ENCODE data around the gene BRPF3. TPM values are rescaled to one million over a fixed set of nuclear protein-coding genes. Genes with fewer than 3 reads are reported as not detected.

Gene BRPF3
- total and polyA plus RNA-seq, 10 of the 15 experiments (the other 5 are each of a cell fraction or from before 2014, with no cell fraction given), result 2.3 to 16.1 (median 6.7) TPM

DNA sequence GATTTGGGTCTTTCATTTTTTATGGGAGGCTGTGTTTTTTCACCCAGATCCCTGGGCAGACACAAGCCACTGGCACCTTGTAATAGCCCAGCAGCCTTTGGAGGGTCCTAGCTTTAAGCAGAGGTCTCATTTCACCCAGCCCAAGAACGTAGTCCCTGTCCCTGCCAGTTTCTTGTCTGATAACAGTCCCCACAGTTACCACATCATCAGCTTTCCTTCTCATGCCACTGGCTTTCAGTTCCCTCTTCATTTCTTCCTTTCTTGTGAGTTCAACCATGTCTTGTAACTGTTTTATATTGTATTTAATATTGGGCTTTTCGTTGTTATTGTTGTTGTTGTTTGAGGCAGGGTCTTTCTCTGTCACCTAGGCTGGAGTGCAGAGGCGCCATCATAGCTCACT lies 83.9 kb downstream of the BRPF3 start:
- RAD21 ChIA-PET (ENCODE audit: unreplicated experiment), result interaction anchor here (1.1 kb wide), 1 partner anchor 85 kb away, joined by 3 read pairs; no protein-coding TSS in a partner anchor
- no peak for DNase-seq (ENCODE audit: low read depth, low spot score)
- in situ Hi-C loops (cut with MboI), result no loop called here
- TF ChIP-seq ZNF274 (IDR thresholded peaks at IDR 0.05; ENCODE audit: insufficient read depth, insufficient read length) (no peak), YBX1 (IDR thresholded peaks at IDR 0.05) (no peak), RCOR1 (conservative IDR thresholded peaks at IDR 0.05; ENCODE audit: low read depth, low read length) (no peak), FOS (IDR thresholded peaks at IDR 0.05; ENCODE audit: borderline replicate concordance, extremely low read depth, insufficient read length) (no peak), IKZF1 (conservative IDR thresholded peaks at IDR 0.05) (0 out of 2 replicates have a peak, but pooled peaks have one; percentile 16), ZZZ3 (IDR thresholded peaks at IDR 0.05; ENCODE audit: control insufficient read depth, insufficient read length, low read depth) (no peak), HDAC6 (IDR thresholded peaks at IDR 0.05; ENCODE audit: unreplicated experiment) (no peak), IKZF2 (IDR thresholded peaks at IDR 0.05) (peak; percentile 41 to 48; a peak in 2 of 4 replicates), RUNX3 (IDR thresholded peaks at IDR 0.05; ENCODE audit: low read length) (peak; percentile 55), EP300 (IDR thresholded peaks at IDR 0.05; ENCODE audit: borderline replicate concordance in 1 of 2, control insufficient read depth in 1 of 2, low read depth in 2 of 2, low read length in 2 of 2) (0 out of 4 replicates have a peak, but pooled peaks of 1 of the 2 experiments have one; percentile 24), CBFB (IDR thresholded peaks at IDR 0.05; ENCODE audit: low read depth) (no peak), SMARCA5 (IDR thresholded peaks at IDR 0.05) (no peak), ZNF384 (IDR thresholded peaks at IDR 0.05; ENCODE audit: borderline replicate concordance, low read depth, low read length) (no peak), MTA2 (IDR thresholded peaks at IDR 0.05; ENCODE audit: low read depth) (peak; percentile 32; the same call in 1 of the 2 replicates), NFYB (IDR thresholded peaks at IDR 0.05; ENCODE audit: insufficient read depth, low read depth, low read length) (no peak), KDM1A (IDR thresholded peaks at IDR 0.05; ENCODE audit: borderline replicate concordance) (no peak), SUZ12 (IDR thresholded peaks at IDR 0.05; ENCODE audit: unreplicated experiment) (no peak), ZSCAN29 (IDR thresholded peaks at IDR 0.05) (no peak)
- TF ChIP-seq, protein P1, sequence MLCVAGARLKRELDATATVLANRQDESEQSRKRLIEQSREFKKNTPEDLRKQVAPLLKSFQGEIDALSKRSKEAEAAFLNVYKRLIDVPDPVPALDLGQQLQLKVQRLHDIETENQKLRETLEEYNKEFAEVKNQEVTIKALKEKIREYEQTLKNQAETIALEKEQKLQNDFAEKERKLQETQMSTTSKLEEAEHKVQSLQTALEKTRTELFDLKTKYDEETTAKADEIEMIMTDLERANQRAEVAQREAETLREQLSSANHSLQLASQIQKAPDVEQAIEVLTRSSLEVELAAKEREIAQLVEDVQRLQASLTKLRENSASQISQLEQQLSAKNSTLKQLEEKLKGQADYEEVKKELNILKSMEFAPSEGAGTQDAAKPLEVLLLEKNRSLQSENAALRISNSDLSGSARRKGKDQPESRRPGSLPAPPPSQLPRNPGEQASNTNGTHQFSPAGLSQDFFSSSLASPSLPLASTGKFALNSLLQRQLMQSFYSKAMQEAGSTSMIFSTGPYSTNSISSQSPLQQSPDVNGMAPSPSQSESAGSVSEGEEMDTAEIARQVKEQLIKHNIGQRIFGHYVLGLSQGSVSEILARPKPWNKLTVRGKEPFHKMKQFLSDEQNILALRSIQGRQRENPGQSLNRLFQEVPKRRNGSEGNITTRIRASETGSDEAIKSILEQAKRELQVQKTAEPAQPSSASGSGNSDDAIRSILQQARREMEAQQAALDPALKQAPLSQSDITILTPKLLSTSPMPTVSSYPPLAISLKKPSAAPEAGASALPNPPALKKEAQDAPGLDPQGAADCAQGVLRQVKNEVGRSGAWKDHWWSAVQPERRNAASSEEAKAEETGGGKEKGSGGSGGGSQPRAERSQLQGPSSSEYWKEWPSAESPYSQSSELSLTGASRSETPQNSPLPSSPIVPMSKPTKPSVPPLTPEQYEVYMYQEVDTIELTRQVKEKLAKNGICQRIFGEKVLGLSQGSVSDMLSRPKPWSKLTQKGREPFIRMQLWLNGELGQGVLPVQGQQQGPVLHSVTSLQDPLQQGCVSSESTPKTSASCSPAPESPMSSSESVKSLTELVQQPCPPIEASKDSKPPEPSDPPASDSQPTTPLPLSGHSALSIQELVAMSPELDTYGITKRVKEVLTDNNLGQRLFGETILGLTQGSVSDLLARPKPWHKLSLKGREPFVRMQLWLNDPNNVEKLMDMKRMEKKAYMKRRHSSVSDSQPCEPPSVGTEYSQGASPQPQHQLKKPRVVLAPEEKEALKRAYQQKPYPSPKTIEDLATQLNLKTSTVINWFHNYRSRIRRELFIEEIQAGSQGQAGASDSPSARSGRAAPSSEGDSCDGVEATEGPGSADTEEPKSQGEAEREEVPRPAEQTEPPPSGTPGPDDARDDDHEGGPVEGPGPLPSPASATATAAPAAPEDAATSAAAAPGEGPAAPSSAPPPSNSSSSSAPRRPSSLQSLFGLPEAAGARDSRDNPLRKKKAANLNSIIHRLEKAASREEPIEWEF (IDR thresholded peaks at IDR 0.05; ENCODE audit: insufficient replicate concordance, low read depth, low read length), result no peak
- TF ChIP-seq, protein P2, sequence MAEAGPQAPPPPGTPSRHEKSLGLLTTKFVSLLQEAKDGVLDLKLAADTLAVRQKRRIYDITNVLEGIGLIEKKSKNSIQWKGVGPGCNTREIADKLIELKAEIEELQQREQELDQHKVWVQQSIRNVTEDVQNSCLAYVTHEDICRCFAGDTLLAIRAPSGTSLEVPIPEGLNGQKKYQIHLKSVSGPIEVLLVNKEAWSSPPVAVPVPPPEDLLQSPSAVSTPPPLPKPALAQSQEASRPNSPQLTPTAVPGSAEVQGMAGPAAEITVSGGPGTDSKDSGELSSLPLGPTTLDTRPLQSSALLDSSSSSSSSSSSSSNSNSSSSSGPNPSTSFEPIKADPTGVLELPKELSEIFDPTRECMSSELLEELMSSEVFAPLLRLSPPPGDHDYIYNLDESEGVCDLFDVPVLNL (IDR thresholded peaks at IDR 0.05; ENCODE audit: low read depth, low read length), result no peak

More for the DNA sequence above, 83.9 kb downstream of the BRPF3 start:
- Histone ChIP-seq H3K4me3 (no peak overlapping the region), H3K4me1 (ENCODE audit: control insufficient read depth, insufficient read depth, low read length) (peaks cover 4% of the 10 kb centered on the region; the same call in 1 of the 2 replicates), H3K9me3 (replicated peaks; ENCODE audit: control insufficient read depth, insufficient read depth, low read length) (no peaks in the 10 kb centered on the region), H3K36me3 (ENCODE audit: control insufficient read depth in 2 of 2, insufficient read depth in 2 of 2, low read length in 1 of 2) (no peaks in the 10 kb centered on the region), H2AFZ (ENCODE audit: control insufficient read depth, low read depth, low read length) (no peak overlapping the region), H3K9ac (ENCODE audit: control insufficient read depth, insufficient read depth, low read length) (no peak overlapping the region), H4K20me1 (ENCODE audit: control insufficient read depth, insufficient read depth) (no peaks in the 10 kb centered on the region), H3K4me2 (ENCODE audit: control insufficient read depth, insufficient read depth) (peak overlapping the region; percentile 32; the same call in 1 of the 2 replicates), H3K27ac (ENCODE audit: control insufficient read depth, insufficient read depth) (no peak overlapping the region), H3K79me2 (ENCODE audit: control insufficient read depth, insufficient read depth, low read length) (no peaks in the 10 kb centered on the region), H3K27me3 (replicated peaks in 1 of 2; ENCODE audit: control insufficient read depth in 2 of 2, insufficient read depth in 2 of 2, low read length in 1 of 2) (peaks cover 0 to 14% of the 10 kb centered on the region in 2 experiments)
- no peak for FAIRE-seq
- ATAC-seq, result peak; percentile 77
- 28% methylated on average over 3 of the region's 3 CpGs for WGBS (ENCODE audit: insufficient coverage, insufficient replicate concordance, low lambda C conversion rate, missing lambda C conversion rate)
- CTCF ChIA-PET, result interaction anchor here (0.7 to 2.5 kb wide), 7 partner anchors 8 to 206 kb away, joined by 3 to 9 read pairs (median 4); no protein-coding TSS in a partner anchor
- SMC1A ChIA-PET (ENCODE audit: uncharacterized antibody, unreplicated experiment), result interaction anchor here (0.6 to 1.6 kb wide), 6 partner anchors 12 to 78 kb away, joined by 3 to 5 read pairs (median 3); no protein-coding TSS in a partner anchor
- intact Hi-C loops (cut with micrococcal nuclease; ENCODE audit: unreplicated experiment), result no loop called here
- no TSS peak for BruUV-seq (replicated peaks)
- POLR2A ChIA-PET, result no interaction called here

All from GM12878 (cell line).